Measurements from ENCODE around the gene TFPI2.

TFPI2 gene

DNA sequence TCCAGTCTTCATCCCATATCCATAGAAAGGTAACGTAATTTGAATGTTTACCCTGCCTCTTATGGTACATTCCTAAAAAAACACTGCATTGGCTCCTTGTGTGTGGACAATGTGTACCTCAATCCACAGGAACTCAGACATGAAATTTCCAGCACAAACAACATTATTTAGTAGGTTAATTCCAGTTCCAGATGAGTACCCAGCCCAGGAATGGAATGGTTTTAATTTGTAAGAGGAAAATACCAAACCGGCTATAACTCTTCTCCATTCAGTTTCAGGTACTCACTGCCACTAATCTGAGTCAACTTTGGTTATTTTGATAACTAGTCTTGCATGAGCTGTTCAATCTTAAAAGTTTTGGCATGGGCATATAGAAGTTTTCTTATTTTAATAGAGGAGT is 39.0 kb downstream of the TFPI2 start:
- DNase-seq = no peak

GRCh38 chr7:93843260-93843659 is 47.3 kb downstream of the TFPI2 start:
- DNase-seq = no peak

GRCh38 chr7:93838966-93839365 is 51.6 kb downstream of the TFPI2 start:
- DNase-seq = no peak

DNA sequence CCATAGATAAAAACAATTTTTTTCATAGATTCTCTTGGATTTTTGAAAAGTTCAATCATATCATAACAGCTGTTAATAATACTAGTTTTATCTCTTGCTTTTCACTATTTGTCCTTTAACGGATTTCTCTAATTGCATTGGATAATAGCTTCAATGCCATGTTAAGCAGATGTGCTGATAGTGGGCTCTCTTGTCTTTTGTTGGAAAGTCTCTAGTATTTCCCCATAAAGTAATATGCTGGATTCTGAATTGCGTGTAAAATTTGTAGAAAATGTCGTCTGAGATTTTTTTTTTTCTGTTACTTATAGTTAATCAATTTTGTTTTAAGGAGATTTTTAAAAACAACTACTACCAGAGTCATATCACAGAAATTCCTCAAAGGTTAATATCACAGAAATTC is 53.3 kb downstream of the TFPI2 start:
- no peak for DNase-seq

DNA sequence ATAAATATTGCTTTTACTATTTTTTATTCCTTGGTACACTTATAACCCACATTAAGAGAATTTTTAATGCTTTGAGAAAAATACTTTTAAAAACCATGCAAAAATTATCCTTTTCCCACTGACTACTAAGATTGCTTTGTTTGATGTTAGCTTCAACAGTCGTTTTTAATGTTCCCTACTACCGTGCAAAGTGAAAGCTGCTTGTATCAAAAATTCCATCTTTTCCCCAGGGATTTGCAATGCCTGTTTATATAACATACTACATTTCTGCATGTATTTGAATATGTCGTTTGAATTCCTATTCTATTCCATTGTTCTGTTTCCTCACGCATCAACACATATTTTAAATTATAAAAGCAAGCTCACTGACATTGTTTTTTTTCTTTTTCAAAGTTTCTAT is 54.4 kb downstream of the TFPI2 start:
- no peak for DNase-seq

GRCh38 chr7:93835702-93836101 is 54.9 kb downstream of the TFPI2 start:
- DNase-seq = no peak
